HS-27A (cell line): ENCODE results near the gene C1QTNF7.

ENCODE experiments used
- DNase-seq: peaks from one replicate; pipeline ENCODE4 v3.0.0-alpha.2; 2012; ENCODE audit warnings: low read depth, missing footprints

C1QTNF7 gene

GRCh38 chr4:15458616-15459015 is 30.8 kb downstream of the C1QTNF7 start:
- DNase-seq, result no peak

DNA sequence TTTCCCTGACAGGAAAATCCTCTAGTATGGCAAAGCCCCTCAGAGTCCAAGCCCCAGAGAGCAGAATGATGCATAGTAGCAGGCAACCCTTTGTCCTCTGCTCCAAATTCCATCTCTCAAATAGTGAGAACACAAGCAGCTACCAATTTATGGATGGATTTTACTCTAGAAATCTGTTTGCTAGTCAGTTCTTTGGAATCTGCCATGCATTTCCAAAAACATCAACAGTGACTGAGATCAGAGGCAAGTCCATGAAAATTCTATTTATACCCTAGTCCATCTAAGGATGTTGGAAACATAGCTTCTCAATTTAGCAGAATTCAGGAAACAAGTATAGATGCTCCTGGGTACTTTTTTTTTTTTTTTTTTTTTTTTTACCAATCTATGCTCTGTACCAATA is 31.9 kb downstream of the C1QTNF7 start:
- no peak for DNase-seq

- DNase-seq, result no peak
Measured at GRCh38 chr4:15466596-15466995, 38.8 kb downstream of the C1QTNF7 start.

DNA sequence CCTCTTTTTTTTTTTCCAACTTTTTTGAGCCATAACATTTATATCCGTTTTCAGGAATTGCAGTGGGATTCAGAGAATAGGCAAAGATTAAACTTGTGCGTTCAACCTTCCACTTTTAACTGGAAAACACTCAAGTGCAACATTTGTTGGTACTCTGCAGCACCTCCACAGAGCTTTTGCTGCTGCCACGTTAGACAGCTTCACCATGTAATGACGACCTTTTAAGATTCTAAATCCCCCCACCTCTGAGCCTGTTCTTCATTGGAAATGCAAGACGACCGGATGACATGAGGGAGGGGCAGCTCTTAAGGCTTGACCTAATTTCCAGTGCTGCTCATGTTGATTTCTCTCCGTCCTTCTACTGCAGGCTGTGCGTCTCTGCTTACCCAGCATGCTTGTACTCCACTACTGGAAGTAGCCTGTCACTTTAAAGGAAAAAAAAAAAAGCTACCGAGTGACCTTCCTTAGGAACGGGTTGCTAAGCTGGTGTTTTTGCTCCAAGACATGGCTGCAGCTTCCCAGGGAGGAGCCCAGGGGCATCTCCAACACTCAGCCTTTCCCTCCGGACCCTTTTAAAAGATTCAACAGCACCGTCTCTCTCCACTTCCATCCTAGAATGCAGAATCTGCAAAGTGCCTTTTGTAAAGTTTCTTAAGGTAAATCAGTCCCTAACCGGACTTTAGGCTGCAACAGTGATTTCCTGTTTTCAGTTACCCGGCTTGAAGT is 41.7 kb downstream of the C1QTNF7 start, which contains the start of gene CC2D2A:
CC2D2A (plus strand) TSS at position 481 of the 726 bp plus-strand sequence. CDS start 6,051 bp downstream, outside the sequence.
- no peak for DNase-seq

DNA sequence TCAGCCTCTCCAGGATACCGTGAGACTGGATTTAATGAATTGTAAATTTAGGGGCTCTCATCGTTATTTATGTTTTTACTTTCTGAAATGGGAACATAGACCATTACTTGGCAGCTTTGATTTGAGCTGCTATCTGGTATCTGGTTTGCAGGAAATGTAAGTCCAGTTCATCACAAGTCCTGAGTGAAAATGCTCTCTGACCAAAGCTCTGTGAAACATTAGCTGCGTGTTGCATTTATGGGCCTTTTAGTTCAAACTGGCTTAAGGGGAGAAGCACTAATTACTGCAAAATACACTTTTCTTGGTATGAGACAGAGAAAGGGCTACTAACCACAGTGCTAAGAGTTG is 42.3 kb downstream of the C1QTNF7 start:
- no peak for DNase-seq

DNA sequence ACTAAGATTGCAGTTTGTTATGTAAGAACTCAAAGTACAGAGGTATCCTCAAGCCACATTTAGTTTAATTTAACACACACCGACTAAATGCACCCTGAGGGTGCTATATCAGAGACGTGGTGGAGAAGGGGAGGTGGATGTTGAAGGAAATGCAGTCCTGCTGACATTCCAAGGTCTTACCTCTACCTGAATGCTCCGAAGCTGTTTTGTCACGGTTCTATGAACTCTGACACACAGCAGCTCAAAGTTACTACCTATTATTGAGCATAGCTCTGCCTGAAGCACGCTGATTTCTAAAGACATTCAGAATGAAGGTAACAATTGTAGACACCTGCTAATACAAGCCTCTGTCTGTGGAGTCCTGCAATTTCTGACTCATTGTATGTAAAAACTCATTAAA is 48.6 kb downstream of the C1QTNF7 start:
- no peak for DNase-seq

GRCh38 chr4:15478724-15479088 is 50.9 kb downstream of the C1QTNF7 start:
- DNase-seq, result no peak

DNA sequence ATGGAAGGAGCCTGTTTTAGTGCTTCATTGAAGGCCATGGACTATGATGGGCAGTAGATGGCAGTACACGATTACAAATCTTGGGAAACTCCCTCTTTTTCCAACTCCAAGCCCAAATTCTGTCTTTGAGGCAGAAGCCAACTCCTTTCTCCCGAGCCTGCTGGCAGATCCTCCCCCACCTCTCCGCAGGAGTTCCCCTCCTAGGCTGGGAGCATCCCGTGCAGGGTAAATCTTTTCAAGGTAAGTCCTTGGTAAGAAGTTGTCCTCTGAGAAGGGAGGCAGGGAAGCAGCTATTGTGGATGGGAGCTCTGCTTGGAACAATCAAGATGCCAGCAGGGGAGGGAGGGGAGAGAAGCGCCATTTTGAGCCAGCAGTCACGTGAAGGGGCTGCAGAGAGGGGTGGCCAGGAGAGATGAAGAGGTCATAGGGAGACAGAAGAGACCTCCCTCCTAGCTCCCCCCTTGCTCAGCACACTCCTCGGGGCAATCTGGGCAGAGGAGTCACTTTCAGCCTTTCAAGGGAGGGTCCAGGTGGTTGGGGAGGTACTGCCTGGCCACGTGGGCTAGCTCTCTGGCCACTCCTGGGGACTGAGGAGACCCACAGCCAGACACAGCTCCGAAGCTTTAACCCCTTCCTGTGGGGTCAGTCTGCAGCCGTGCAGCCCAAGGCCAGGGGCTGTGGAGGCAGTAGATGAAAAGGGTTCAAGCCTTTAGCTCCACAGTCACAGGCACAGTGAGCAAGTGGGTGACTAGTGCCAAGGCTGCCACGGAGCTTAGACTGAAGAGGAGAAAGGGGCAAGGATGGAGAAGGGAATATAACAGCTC is 51.5 kb downstream of the C1QTNF7 start:
- peak; percentile 66 for DNase-seq

- DNase-seq, result no peak
Measured at GRCh38 chr4:15479913-15480185, 52.0 kb downstream of the C1QTNF7 start.

- DNase-seq, result no peak
Measured at GRCh38 chr4:15481961-15482745, 54.3 kb downstream of the C1QTNF7 start.

DNA sequence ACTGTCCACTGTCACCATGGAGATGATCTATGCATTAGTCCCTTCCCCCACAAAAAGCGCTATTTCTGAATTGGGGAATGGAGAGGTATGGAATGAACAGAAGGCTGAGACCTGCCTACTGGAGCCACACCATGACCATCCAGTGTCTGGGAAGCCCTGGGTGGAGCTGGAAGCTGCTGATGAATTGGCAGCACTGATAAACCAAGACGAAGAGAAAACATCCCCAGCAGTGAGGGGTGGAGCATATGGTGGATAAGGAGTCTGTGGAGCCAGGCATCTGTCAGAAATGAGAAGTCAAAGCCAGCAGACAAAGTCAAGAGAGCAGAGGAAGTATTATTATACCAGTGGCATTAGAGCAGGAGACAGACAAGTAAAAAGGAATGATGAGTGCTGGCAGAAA is 55.0 kb downstream of the C1QTNF7 start:
- DNase-seq, result no peak

- no peak for DNase-seq
Measured at GRCh38 chr4:15488136-15488535, 60.3 kb downstream of the C1QTNF7 start.

DNA sequence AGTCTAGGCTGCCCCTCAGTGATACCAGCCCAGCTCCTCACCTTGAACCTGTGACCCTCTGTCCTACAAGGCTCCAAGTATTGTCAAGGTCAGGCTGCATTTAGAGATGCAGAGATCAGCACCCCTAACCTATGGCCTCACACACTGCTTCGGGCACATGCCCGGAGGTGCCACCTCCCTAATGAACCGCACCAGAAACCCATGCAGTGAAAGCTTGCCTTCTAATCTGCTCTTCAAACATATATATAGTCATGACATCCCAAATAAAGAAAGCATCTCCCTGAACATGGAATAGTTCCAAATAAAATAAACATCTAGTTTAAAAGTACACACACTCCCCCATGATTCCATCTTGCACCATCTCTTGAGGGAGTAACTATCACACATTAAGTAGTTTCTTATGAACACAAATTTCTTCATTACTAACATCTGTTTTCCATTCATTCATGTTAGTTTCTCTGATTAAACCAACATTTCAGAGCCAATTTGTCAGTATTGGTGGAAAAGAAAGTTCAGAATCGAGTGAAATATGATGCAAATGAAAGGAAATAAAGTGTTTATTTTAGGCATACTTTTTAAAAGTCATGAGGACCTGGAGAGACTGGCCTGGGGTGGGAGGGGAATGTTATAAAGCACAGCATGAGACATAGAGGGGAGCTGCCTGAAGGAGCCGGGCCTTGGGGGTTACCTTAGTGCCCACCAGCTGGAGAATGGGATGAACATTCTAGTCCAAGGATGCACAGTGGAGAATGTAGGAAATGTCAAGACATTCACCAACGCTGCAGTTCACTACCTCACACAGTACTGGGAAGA is 61.0 kb downstream of the C1QTNF7 start:
- DNase-seq, result no peak

DNA sequence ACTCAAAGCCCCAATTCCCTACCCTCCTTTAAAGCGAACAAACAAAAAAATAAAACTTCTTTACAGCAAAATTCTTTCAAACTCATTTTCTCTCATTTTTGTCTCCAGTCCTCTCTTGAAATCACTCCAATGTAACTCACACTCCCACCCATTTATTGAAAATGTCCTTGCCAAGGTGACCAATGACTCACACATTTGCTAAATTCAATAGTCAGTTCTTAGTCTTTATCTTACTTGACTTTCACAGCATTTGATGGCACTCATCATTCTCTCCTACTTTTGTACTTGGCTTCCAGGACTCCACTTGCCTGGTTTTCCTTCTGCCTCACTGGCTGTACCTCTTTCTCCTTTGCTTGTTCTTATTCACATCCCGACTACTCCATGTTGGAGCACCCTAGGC is 61.7 kb downstream of the C1QTNF7 start:
- no peak for DNase-seq

GRCh38 chr4:15493411-15493810 is 65.6 kb downstream of the C1QTNF7 start:
- no peak for DNase-seq

DNA sequence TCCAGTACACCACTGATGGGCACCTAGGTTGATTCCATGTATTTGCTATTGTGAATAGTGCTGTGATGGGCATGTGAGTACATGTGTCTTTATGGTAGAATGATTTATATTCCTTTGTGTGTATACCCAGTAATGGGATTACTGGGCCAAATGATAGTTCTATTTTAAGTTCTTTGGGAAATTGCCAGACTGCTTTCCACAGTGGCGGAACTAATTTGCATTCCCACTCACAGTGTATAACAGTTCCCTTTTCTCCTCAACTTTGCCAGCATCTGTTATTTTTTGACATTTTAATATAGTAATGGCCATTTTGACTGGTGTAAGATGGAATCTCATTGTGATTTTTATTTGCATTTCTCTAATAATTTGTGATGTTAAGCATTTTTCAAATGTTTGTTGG is 67.8 kb downstream of the C1QTNF7 start:
- no peak for DNase-seq
